Measurements from ENCODE around the gene BLNK.

Gene BLNK

GRCh38 chr10:96287392-96288105, 16.2 kb upstream of the BLNK start:
- no peak for DNase-seq

- no peak for DNase-seq
Observed at GRCh38 chr10:96285331-96285752, 14.0 kb upstream of the BLNK start.

- no peak for DNase-seq
Observed at GRCh38 chr10:96283756-96284155, 12.4 kb upstream of the BLNK start.

- no peak for DNase-seq
Observed at GRCh38 chr10:96283351-96283750, 12.0 kb upstream of the BLNK start.

GRCh38 chr10:96281444-96282029, 10.2 kb upstream of the BLNK start:
- DNase-seq: no peak

GRCh38 chr10:96280859-96281258, 9.5 kb upstream of the BLNK start:
- no peak for DNase-seq

GRCh38 chr10:96279191-96279641, 7.8 kb upstream of the BLNK start:
- no peak for DNase-seq

- DNase-seq: no peak
Observed at GRCh38 chr10:96276831-96277230, 5.5 kb upstream of the BLNK start.

GRCh38 chr10:96276426-96276825, 5.1 kb upstream of the BLNK start:
- DNase-seq: no peak

GRCh38 chr10:96275685-96276418, 4.5 kb upstream of the BLNK start:
- DNase-seq: no peak

GRCh38 chr10:96272316-96273280, 1.2 kb upstream of the BLNK start:
- no peak for DNase-seq

GRCh38 chr10:96270571-96270970, 798 bp downstream of the BLNK start:
- DNase-seq: no peak

GRCh38 chr10:96269438-96270300, 1.7 kb downstream of the BLNK start:
- DNase-seq: no peak

- DNase-seq: no peak
Observed at GRCh38 chr10:96268341-96268909, 2.9 kb downstream of the BLNK start.

- no peak for DNase-seq
Observed at GRCh38 chr10:96267234-96267705, 4.1 kb downstream of the BLNK start.

GRCh38 chr10:96266118-96266770, 5.1 kb downstream of the BLNK start:
- DNase-seq: no peak

GRCh38 chr10:96264938-96265337, 6.4 kb downstream of the BLNK start:
- no peak for DNase-seq

- no peak for DNase-seq
Observed at GRCh38 chr10:96263669-96264068, 7.7 kb downstream of the BLNK start.

GRCh38 chr10:96263176-96263575, 8.2 kb downstream of the BLNK start:
- DNase-seq: no peak

- no peak for DNase-seq
Observed at GRCh38 chr10:96261930-96262329, 9.4 kb downstream of the BLNK start.

GRCh38 chr10:96261132-96261531, 10.2 kb downstream of the BLNK start:
- no peak for DNase-seq
